Activated CD8-positive, alpha-beta memory T cell treated with anti-CD3 and anti-CD28 coated beads, Interleukin-2, amount 50 U/mL, for 4 hours (primary cell): ENCODE measurements around the gene ZNF491.
A peak's percentile ranks its signal among the peaks of the same experiment; 100 is the strongest.
"Not testable (repeated sequence)": the region's sequence is repeated elsewhere in the genome, so short reads cannot be mapped to it uniquely, and the experiment has no call there.

Experiments
- DNase-seq: peaks from one replicate; pipeline ENCODE4 v3.0.0-alpha.2; 2020

The ZNF491 gene

DNA sequence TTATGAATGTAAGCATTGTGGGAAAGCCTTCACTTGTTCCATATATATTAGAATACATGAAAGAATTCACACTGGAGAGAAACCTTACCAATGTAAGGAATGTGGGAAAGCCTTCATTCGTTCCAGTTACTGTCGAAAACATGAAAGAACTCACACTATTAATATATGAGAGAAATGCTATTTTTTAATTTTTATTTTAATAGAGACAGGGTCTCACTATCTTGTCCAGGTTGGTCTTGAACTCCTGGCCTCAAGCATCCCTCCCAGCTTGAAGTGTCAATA is 8.7 kb downstream of the ZNF491 start:
- DNase-seq, result no peak

DNA sequence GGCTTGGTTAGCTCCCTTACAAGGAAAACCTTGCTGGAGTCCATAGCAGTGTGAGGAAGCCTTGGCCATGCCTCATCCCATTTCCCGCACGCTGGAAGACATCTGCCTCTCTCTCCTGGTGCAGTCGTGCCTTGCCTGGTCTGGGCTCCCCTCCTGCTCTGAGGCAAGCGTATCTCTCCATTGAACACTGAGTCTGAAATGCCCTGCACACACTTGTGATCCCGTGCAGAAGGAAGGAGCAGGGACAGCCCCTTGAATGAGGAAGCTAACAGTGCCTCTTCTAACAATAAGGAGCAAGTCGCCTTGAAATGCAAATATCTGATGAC is 15.3 kb downstream of the ZNF491 start:
- no peak for DNase-seq

DNA sequence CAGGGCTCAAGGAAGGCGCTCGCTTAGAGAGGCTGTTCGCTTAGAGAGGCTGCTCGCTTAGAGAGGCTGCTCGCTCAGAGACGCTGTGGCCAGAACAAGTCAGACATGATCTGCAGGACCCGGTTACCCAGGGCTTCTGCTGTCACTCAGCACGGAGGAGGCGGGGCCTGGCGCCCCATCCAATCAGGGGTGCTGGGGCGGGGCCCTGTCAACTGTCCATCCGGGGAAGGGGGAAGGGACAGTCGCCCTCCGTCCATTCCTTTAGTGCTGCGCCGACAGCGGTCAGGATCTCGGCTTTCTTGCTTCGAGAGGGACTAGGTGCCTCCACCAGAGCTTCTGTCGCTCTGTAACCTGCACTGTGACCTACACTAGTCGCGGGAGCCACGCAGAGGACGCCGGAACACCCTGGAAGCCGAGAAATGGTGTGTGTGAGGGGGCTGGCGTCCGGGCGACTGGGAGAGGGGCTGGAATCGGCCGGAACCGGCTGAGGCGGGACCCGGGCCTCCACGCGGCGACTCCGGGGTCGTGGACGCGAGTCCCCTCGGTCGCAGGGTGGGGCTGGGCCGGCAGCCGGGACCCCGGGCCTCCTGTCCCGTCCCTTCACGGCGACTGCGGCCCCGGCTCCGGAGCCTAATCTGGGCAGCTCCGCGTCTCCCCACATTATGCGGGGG is 15.8 kb downstream of the ZNF491 start, which contains the start of gene ZNF440:
ZNF440 (plus strand) TSS at position 245 of the 671 bp plus-strand sequence; CDS start at position 420, 175 bp downstream.
- peak; percentile 83 for DNase-seq

DNA sequence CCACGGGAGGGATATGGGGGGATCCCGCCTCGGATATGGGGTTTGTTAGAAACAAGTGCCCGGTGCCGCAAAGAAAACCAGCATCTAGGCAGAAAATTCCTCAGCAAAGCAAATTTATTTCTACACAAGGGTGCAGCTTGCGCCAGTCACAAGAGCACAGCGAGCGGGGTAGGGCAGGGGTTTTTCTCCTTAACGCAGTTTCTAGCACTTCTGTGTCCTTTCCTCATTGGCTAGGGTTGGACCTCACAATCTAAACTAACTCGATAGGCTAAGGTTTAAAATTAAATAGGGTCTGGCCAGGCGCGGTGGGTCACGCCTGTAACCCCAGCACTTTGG is 16.3 kb downstream of the ZNF491 start:
- no peak for DNase-seq

DNA sequence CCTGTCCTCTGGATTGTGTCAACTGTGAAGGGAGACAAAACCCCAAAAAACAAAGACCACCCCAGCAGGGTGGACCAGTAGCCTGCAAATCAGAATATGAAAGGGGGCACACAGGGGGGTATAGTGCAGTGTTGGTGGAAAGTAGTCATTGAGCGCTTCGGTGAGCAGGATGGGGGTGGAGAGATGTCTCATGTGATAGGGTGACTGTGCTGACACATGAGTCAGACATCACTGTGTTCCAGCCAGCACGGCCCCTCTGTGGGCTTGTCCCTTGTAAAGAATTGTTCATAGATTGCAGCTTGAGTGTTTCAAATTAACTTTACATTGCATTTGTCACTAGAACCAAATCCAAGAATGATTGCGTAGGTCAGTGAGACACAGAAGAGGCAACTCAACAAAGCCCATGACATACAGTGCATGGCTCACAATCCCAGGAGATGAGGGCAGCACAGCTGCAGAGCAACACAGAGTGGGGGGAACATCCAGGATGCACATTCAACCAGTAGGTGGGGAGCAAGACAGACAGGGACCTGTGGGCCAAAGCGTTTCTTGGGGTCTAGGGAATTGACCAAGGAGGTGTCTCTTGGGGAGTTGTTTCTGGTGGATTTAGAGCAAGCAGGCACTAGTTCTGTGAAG is 23.3 kb downstream of the ZNF491 start:
- no peak for DNase-seq

DNA sequence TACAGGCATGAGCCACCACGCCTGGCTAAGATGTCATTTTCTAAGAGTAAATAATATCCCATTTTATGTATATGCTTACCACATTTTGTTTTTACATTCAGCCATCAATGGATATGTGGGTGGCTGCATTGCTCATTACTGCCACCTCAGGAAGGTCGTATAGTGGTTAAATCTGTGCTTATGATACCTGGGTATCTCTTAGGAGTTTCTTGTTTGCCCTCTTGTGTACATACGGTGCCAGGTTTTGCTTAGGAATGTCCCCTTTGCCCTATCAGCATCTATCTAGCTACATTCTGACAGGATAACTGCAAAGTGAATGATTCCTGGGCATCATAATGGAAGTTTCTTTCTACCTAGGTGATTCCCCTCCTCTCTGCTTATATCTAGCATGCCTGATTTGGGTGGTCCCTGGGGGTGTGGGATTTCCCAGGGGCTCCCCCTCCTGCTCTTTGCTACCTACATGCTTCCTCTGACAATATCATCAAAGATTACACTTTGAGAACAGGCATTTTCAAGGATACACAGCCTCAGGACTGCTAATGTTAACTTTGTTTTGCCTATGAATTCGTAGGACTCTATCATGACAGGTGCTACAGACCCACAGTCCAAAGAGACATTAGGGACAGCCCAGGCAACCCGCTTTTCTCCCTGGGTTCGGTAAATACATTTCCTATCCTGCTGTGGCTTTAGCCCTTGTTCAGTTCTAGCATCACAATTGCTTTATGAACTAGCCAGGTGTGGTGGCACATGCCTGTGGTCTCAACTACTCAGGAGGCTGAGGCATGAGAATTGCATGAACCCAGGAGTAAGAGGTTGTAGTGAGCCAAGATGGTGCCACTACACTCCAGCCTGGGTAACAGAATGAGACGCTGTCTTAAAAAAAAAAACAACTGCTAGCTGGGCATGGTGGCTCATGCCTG is 30.9 kb downstream of the ZNF491 start:
- not testable (repeated sequence) for DNase-seq

DNA sequence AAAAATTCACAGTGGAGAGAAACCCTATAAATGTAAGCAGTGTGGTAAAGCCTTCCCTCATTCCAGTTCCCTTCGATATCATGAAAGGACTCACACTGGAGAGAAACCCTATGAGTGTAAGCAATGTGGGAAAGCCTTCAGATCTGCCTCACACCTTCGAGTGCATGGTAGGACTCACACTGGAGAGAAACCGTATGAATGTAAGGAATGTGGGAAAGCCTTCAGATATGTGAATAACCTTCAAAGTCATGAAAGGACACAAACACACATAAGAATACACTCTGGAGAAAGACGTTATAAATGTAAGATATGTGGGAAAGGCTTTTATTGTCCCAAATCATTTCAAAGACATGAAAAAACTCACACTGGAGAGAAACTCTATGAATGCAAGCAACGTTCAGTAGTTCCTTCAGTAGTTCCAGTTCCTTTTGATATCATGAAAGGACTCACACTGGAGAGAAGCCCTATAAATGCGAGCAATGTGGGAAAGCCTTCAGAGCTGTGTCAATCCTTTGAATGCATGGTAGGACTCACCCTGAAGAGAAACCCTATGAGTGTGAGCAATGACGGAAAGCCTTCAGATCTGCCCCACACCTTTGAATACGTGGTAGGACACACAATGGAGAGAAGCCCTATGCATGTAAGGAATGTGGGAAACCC is 34.1 kb downstream of the ZNF491 start:
- no peak for DNase-seq

DNA sequence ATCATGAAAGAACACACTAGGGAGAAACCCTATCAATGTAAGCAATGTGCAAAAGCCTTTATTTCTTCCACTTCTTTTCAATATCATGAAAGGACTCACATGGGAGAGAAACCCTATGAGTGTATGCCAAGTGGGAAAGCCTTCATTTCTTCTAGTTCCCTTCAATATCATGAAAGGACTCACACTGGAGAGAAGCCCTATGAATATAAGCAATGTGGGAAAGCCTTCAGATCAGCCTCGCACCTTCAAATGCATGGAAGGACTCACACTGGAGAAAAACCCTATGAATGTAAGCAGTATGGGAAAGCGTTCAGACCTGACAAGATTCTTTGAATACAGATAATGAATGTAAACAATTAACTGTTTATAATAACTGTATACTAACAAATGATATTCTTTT is 35.2 kb downstream of the ZNF491 start:
- DNase-seq, result no peak

DNA sequence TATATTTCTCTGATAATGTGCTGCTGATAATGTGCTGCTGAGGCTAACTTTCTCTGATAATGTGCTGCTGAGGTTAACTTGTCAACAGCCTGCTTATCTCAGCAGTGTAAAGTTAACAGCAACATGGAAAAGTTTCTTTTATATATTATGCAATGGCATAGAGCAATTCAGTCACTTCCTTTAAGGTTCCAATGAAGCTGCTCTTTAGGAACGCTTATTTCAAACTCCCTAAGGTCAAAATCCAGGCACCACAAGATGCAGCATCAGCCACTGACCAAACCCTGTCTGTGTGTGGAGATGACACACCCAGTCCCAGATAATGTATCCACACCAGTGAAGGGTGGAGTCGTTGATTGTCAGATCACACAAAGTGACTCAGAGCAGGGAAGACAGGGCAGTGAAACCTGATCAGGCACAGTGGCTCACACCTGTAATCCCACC is 37.3 kb downstream of the ZNF491 start:
- DNase-seq, result not testable (repeated sequence)

DNA sequence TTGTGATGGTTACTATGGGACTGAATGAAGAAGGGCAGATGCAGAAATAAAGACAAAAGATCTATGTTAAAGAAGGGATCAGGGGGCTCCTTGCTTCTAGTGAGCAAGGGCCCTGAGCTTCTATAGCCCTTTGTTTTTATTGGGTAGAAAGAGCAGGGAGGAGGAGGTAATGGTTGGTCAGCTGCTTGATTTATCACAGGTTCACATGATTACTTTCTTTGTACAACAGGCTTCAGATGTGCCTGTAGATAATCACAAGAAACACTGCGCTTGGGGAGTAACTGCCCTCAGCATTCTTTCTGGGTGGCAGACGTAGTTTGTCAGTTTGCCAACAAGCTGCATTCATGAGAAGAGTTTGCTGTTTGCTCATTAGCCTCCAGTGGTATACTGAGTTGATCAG is 45.4 kb downstream of the ZNF491 start:
- DNase-seq, result no peak

DNA sequence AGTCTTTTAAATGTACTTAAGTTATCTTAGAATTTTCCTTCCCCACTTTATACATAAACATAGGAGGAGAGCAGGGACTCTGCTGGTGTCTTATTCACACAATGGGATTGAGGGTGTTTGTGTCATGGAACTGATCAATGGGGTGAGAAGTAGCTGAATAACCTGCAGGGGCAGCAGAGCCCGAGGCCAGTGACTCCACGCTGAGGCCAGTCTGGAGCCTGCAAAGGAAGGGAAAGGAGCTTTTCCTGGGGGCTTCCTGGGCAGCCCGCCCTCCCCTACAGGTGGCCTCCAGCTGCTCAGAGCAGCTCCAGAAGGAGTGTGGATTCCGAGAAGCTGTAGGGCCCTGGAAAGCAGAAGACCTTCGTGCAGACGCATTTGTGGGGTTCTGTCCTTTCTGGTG is 49.3 kb downstream of the ZNF491 start:
- not testable (repeated sequence) for DNase-seq

DNA sequence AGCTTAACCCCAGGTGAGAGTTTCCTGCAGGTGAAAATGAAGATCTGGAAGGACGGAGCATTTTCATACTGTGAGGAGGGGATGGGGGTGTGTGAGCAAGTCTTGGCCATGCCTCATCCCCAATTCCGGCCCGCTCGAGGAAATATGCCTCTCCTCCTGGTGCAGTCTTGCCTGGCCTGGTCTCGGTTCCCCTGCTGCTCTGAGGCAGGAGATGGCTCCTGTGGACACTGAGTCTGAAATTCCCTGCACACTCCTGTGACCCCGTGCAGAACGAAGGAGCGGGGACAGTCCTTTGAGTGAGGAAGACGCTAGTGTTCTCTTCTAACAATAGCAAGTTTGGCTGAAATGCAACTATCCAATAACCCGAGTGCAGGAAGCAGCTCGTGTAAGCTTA is 49.9 kb downstream of the ZNF491 start:
- no peak for DNase-seq

DNA sequence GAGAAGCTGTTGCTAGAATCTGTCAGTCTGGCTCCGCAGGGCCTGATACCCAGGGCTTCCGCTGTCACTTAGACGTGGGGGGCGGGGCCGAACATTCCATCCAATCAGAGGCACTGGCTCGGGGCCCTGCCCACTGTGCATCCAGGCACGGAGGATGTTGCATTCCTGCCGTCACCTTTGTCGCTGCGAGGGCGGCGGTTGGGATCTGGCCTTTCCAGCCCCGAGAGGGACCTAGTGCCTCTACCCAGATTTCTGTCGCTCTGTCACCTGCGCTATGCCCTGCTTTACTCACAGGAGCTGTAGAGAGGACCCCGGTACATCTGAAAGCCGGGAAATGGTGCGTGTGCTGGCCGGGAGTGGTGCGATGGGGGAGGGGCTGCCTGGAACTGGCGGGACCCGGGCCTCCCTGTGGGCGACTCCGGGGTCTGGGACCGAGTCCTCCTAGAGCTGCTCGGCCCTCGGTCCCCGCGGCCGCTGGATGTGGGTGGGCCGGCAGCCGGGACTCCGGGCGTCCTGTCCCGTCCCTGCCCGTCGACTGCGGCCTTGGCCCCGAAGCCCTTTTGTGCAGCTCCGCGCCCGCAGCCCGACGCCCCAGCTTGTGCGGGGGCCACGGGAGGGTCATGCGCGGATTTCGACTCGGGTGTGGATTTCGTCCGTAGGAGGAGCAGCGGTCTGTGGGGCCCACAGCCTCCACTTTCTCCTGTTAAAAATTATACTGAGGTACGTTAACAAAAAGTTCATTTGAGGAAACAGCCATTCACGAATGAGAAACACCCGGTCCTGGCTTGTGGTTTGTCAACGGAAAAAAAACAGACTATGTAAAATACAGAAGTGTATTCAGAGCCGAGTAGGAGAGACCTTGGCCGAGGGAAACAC is 50.5 kb downstream of the ZNF491 start, which contains the start of gene ZNF439:
ZNF439 (plus strand) TSS at position 133 of the 876 bp plus-strand sequence; CDS start at position 275, 142 bp downstream.
- peak; percentile 82 for DNase-seq

DNA sequence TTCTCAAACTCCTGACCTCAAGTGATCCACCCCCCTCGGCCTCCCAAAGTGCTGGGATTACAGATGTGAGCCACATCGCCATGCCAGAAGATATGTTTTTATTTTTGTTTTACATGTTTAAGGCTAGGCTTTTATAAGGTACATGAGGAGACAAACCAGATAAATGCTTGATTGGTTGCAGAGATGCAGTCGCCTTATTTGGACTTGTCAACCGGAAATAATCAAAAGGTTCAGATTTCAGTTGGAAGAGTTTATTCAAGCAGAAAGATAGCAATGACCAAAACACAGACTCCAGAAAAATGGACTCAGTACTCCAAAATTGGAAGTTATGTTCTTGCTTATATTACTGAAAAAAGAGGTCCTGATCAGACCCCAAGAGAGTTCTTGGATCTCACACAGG is 52.0 kb downstream of the ZNF491 start:
- not testable (repeated sequence) for DNase-seq

DNA sequence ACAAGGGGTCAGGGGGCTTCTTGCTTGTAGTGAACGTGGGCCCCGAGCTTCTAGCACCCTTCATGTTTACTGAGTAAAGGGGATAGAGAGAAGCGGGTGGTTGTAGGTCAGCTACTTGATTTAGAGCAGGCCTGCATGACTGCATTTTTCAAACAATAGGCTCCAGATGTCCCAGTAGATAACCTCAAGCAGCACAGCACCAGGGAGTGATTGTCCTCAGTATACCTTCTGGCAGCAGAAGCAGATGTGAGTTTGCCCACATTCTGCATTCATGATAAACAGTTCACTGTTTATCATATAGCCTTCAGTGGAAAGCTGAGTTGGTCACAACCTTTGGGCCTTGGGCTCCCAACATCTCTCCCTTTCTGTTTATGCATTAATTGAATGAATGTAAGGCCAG is 55.0 kb downstream of the ZNF491 start:
- DNase-seq, result no peak

DNA sequence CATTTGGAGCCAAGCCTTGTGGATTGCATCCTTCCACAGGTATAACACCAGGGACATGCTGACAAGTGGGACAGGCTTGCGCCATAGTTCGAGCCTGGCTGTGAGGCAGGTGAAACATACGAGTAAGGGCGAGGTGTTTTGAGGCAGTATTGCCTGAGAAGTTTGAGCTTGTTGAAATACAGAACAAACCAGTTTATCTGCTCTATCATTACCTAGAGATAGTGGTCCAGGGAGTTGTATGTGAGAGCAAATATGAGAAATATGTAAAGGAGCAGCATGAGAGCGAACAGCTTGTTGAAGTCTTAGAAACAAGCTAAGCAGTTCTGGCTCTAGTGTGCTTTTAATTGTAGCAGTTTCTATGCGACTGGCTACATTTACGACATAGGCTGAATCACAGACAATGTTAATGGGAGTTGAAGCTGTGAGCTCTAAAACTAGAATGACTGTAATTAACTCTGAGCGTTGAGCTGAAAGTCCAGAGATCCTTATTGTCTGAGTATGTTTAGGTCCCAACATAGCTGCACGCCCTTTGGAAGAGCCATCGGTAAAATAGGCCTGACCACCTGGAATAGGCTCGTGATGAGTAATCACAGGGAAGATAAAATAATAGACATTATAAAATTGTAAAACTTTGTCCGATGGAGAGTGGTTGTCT is 58.4 kb downstream of the ZNF491 start:
- no peak for DNase-seq
